GM12878 (cell line): Measurements from ENCODE around the gene TRAK2. TPM values are rescaled to one million over a fixed set of nuclear protein-coding genes. Genes with fewer than 3 reads are reported as not detected.

Experiments used
- ATAC-seq: fragments of 200-7000 bp; cut with Tn5 transposase; 3 replicates; pipeline ENCODE4 v1.9.1; 2020; ENCODE audit warnings: mild to moderate bottlenecking, moderate library complexity
- BruUV-seq: library from RNA; stranded (reverse); fragments of 400-500 nt; replicated peaks from 2 replicates; lab custom pipeline; 2021; lab: Mats Ljungman, UMichigan
- CTCF ChIA-PET: fragments of 300-600 bp; sonication (Branson Sonifier 250); formaldehyde crosslinking; extraction: SDS; loops from one replicate; lab custom pipeline; 2021; ENCODE audit warnings: inconsistent platforms; lab: Yijun Ruan, JAX
- POLR2A ChIA-PET: fragments of 350-600 bp; formaldehyde crosslinking; extraction: SDS; loops from one replicate; lab custom pipeline; 2021; ENCODE audit warnings: inconsistent platforms; lab: Charles Lee
- RAD21 ChIA-PET: fragments of 300-600 bp; sonication (Branson Sonifier 250); formaldehyde crosslinking; loops from one replicate; lab custom pipeline; 2023; ENCODE audit warnings: antibody characterized with exemption; ENCODE audit not compliant: unreplicated experiment; lab: Charles Lee
- SMC1A ChIA-PET: fragments of 300-600 bp; sonication (Branson Sonifier 250); formaldehyde crosslinking; loops from one replicate; lab custom pipeline; 2023; ENCODE audit not compliant: unreplicated experiment, uncharacterized antibody; lab: Charles Lee
- DNase-seq: peaks from one replicate; pipeline ENCODE4 v3.0.0-alpha.2; 2011; ENCODE audit warnings: low read depth, low spot score
- FAIRE-seq: peaks from 3 replicates; lab custom pipeline; 2011; peaks lifted over from hg19 to GRCh38; lab: Jason Lieb, UNC
- H2AFZ ChIP-seq: 2 replicates; pipeline ENCODE4 v1.6.0; 2011; ENCODE audit warnings: low read depth, low read length, control low read depth; ENCODE audit not compliant: control insufficient read depth
- H3K27ac ChIP-seq: 2 replicates; pipeline ENCODE4 v1.5.1; 2011; ENCODE audit warnings: control low read depth; ENCODE audit not compliant: control insufficient read depth, insufficient read depth
- H3K27me3 ChIP-seq, 2 experiments: replicated peaks in 1 of 2; 2 replicates each; pipeline versions ENCODE4 v1.6.0 to v1.6.1; 2011; ENCODE audit warnings: low read length in 1 of 2; ENCODE audit not compliant: control insufficient read depth in 2 of 2, insufficient read depth in 2 of 2
- H3K36me3 ChIP-seq, 2 experiments: 2 replicates each; pipeline ENCODE4 v1.5.1; 2011; ENCODE audit warnings: low read length in 1 of 2; ENCODE audit not compliant: control insufficient read depth in 2 of 2, insufficient read depth in 2 of 2
- H3K4me1 ChIP-seq: 2 replicates; pipeline ENCODE4 v1.6.1; 2011; ENCODE audit warnings: mild to moderate bottlenecking, low read length, moderate library complexity, mixed read lengths; ENCODE audit not compliant: control insufficient read depth, insufficient read depth
- H3K4me2 ChIP-seq: 2 replicates; pipeline ENCODE4 v1.6.0; 2011; ENCODE audit warnings: control low read depth; ENCODE audit not compliant: control insufficient read depth, insufficient read depth
- H3K4me3 ChIP-seq: fragments of 200-600 bp; sonication (generic); 2 replicates; pipeline ENCODE4 v1.5.1; 2016
- H3K79me2 ChIP-seq: 2 replicates; pipeline ENCODE4 v1.6.0; 2011; ENCODE audit warnings: low read length; ENCODE audit not compliant: control insufficient read depth, insufficient read depth
- H3K9ac ChIP-seq: 2 replicates; pipeline ENCODE4 v1.8.0; 2011; ENCODE audit warnings: low read length, control low read depth, mixed read lengths; ENCODE audit not compliant: control insufficient read depth, insufficient read depth
- H3K9me3 ChIP-seq: replicated peaks from 3 replicates; pipeline ENCODE4 v1.5.1; 2011; ENCODE audit warnings: mild to moderate bottlenecking, low read length; ENCODE audit not compliant: control insufficient read depth, insufficient read depth
- H4K20me1 ChIP-seq: 2 replicates; pipeline ENCODE4 v1.6.0; 2011; ENCODE audit not compliant: control insufficient read depth, insufficient read depth
- ATF3 ChIP-seq: IDR thresholded peaks from 2 replicates; pipeline ENCODE4 v1.6.1; 2011; ENCODE audit warnings: low read depth, mild to moderate bottlenecking, low read length, moderate library complexity, borderline replicate concordance; ENCODE audit errors: extremely low read depth
- E2F8 ChIP-seq: fragments of 450-650 bp; IDR thresholded peaks from 2 replicates; pipeline ENCODE4 v1.6.1; 2018; ENCODE audit warnings: mild to moderate bottlenecking, low read depth, moderate library complexity; ENCODE audit not compliant: partially characterized antibody
- JUND ChIP-seq: IDR thresholded peaks from 2 replicates; pipeline ENCODE4 v1.6.1; 2012; ENCODE audit warnings: low read depth, mild to moderate bottlenecking, low read length, improper control_type of control experiment, moderate library complexity
- PAX8 ChIP-seq: fragments of 450-650 bp; IDR thresholded peaks from 2 replicates; pipeline ENCODE4 v1.6.1; 2017; ENCODE audit warnings: mild to moderate bottlenecking, moderate library complexity
- POLR2AphosphoS2 ChIP-seq: IDR thresholded peaks from 2 replicates; pipeline ENCODE4 v1.6.1; 2011; ENCODE audit warnings: low read depth, mild to moderate bottlenecking, low read length, improper control_type of control experiment, moderate library complexity
- TARDBP ChIP-seq: IDR thresholded peaks from 2 replicates; pipeline ENCODE4 v1.6.1; 2016; ENCODE audit warnings: borderline replicate concordance
- TCF3 ChIP-seq: IDR thresholded peaks from 2 replicates; pipeline ENCODE4 v1.6.1; 2012; ENCODE audit warnings: low read depth, mild to moderate bottlenecking, low read length, borderline replicate concordance; ENCODE audit not compliant: insufficient read depth
- USF2 ChIP-seq: IDR thresholded peaks from 2 replicates; pipeline ENCODE4 v1.6.1; 2011; ENCODE audit warnings: low read depth, low read length, improper control_type of control experiment, borderline replicate concordance
- ZNF217 ChIP-seq: fragments of 450-650 bp; IDR thresholded peaks from 2 replicates; pipeline ENCODE4 v1.6.1; 2017; ENCODE audit warnings: antibody characterized with exemption, mild to moderate bottlenecking
- WGBS: methylation state at CpG from one replicate; pipeline ENCODE4 v1.1.6; 2016; ENCODE audit warnings: low lambda C conversion rate; ENCODE audit not compliant: insufficient replicate concordance, insufficient coverage; ENCODE audit errors: missing lambda C conversion rate; 5-methylcytosine and 5-hydroxymethylcytosine counted together
- in situ Hi-C: fragments of 300-500 bp; cut with MboI; formaldehyde crosslinking; loops from 9 replicates; pipeline ENCODE4 v1.14.3; 2018; ENCODE audit warnings: mixed read lengths
- intact Hi-C: fragments of 100-400 bp; cut with micrococcal nuclease; formaldehyde crosslinking; loops from one replicate; pipeline ENCODE4 v1.14.2; 2022; ENCODE audit not compliant: unreplicated experiment
- polyA plus RNA-seq, 11 experiments: library from polyadenylated mRNA; depleted of rRNA in 4 of 11; unstranded in 6 of 11; stranded (reverse) in 5 of 11; fragments of >200 nt; fragmentation: Nextera tagmentation in 4 of 11; fragmentation: Illumina TruSeq in 1 of 11; extraction: Ambion mirVana in 4 of 11; extraction: Trizol in 1 of 11; gene quantifications; 1 replicate in 1 of 11; 2 replicates in 10 of 11; pipeline versions ENCODE4 v1.2.1 to v1.2.3, GENCODE V29; 2011 to 2016; ENCODE audit warnings: inconsistent platforms in 2 of 11, missing spikeins in 2 of 11, low read depth in 1 of 11
- total RNA-seq, 4 experiments: library from RNA; depleted of rRNA in 3 of 4; stranded (reverse); fragments of >200 nt in 3 of 4; fragmentation: Illumina TruSeq in 1 of 4; extraction: Trizol in 1 of 4; gene quantifications; 2 replicates each; pipeline versions ENCODE4 v1.2.1 to v1.2.3, GENCODE V29; 2013 to 2021

Gene TRAK2
- total and polyA plus RNA-seq, 10 of the 15 experiments (the other 5 are each of a cell fraction or from before 2014, with no cell fraction given), result 5.2 to 20.0 (median 11.8) TPM

- CTCF ChIA-PET, result interaction anchor here (1.3 to 1.7 kb wide), 2 partner anchors 9 to 197 kb away, joined by 3 to 5 read pairs; no protein-coding TSS in a partner anchor
- no peaks in the 10 kb centered on the region for H3K27me3 ChIP-seq
- BruUV-seq, result no TSS peak
- H3K9ac ChIP-seq, result no peak overlapping the region
- intact Hi-C loops, result no loop called here
- RAD21 ChIA-PET, result no interaction called here
- SMC1A ChIA-PET, result interaction anchor here (0.6 to 2.1 kb wide), 2 partner anchors 34 to 189 kb away, joined by 4 to 9 read pairs; no protein-coding TSS in a partner anchor
- DNase-seq, result no peak
- in situ Hi-C loops, result no loop called here
- no peaks in the 10 kb centered on the region for H3K36me3 ChIP-seq
- peak overlapping the region; percentile 58; the same call in 1 of the 2 replicates for H3K4me2 ChIP-seq
- 4% methylated on average over 1 of the region's 1 CpG for WGBS
- no peak overlapping the region for H2AFZ ChIP-seq
- H3K4me1 ChIP-seq, result peaks cover 22% of the 10 kb centered on the region
- TF ChIP-seq JUND, result no peak
- TF ChIP-seq TCF3, result no peak
- no peak for TF ChIP-seq POLR2AphosphoS2
- TF ChIP-seq ATF3, result no peak
- no peak for TF ChIP-seq TARDBP
- no peak for TF ChIP-seq E2F8
- TF ChIP-seq USF2, result no peak
- TF ChIP-seq ZNF217, result no peak
- no peak for TF ChIP-seq PAX8
- no peaks in the 10 kb centered on the region for H4K20me1 ChIP-seq
- H3K79me2 ChIP-seq, result peaks cover 14% of the 10 kb centered on the region
- H3K27ac ChIP-seq, result no peak overlapping the region
- POLR2A ChIA-PET, result interaction anchor here (1.1 kb wide), 1 partner anchor 598 kb away, joined by 4 read pairs; no protein-coding TSS in a partner anchor
- no peak for ATAC-seq
- no peak for FAIRE-seq
- H3K9me3 ChIP-seq, result no peaks in the 10 kb centered on the region
- H3K4me3 ChIP-seq, result no peak overlapping the region
Measured at GRCh38 chr2:201448061-201448460, 3.2 kb downstream of the TRAK2 start.
